Mesothelial cell of epicardium (in vitro differentiated cells): Measurements from ENCODE around the gene TMUB1. TPM values are rescaled to one million over a fixed set of nuclear protein-coding genes. Genes with fewer than 3 reads are reported as not detected.

Experiments used
- DNase-seq, 2 experiments: peaks; one replicate each; pipeline ENCODE4 v3.0.0; 2021; ENCODE audit warnings: low spot score in 2 of 2; ENCODE audit not compliant: unreplicated experiment in 2 of 2
- H3K27ac Mint-ChIP-seq: 2 replicates; pipeline ENCODE4 v1.8.0; 2021; ENCODE audit warnings: mixed read lengths
- H3K27me3 Mint-ChIP-seq: 2 replicates; pipeline ENCODE4 v1.8.0; 2021; ENCODE audit warnings: low read depth, mixed read lengths
- H3K36me3 Mint-ChIP-seq: 2 replicates; pipeline ENCODE4 v1.8.0; 2021; ENCODE audit warnings: mixed read lengths
- H3K4me1 Mint-ChIP-seq: 2 replicates; pipeline ENCODE4 v1.8.0; 2021; ENCODE audit warnings: mixed read lengths
- H3K4me3 Mint-ChIP-seq: 2 replicates; pipeline ENCODE4 v1.8.0; 2021; ENCODE audit warnings: mild to moderate bottlenecking, moderate library complexity, mixed read lengths
- H3K9me3 Mint-ChIP-seq: 2 replicates; pipeline ENCODE4 v1.8.0; 2021; ENCODE audit warnings: mixed read lengths
- CTCF ChIP-seq: fragments of 200-600 bp; sonication (generic); IDR thresholded peaks from one replicate; pipeline ENCODE4 v1.5.0; 2021; ENCODE audit warnings: antibody characterized with exemption; ENCODE audit not compliant: unreplicated experiment
- total RNA-seq: library from RNA; stranded (reverse); gene quantifications from 3 replicates; pipeline ENCODE4 v1.2.1, GENCODE V29; 2021

The TMUB1 gene
- total RNA-seq, 1 donor from 2014 or later = 34.7 TPM

GRCh38 chr7:151103973-151104372, 20.7 kb upstream of the TMUB1 start:
- Mint-ChIP-seq H3K9me3 (no peaks in the 10 kb centered on the region), H3K36me3 (no peaks in the 10 kb centered on the region), H3K27me3 (no peaks in the 10 kb centered on the region), H3K27ac (no peak overlapping the region), H3K4me1 (peaks cover 19% of the 10 kb centered on the region), H3K4me3 (no peak overlapping the region)
- no peak for TF ChIP-seq CTCF
- no peak for DNase-seq

- Mint-ChIP-seq H3K27me3 (no peaks in the 10 kb centered on the region), H3K4me3 (no peak overlapping the region), H3K27ac (no peak overlapping the region), H3K9me3 (no peaks in the 10 kb centered on the region), H3K4me1 (peaks cover 19% of the 10 kb centered on the region), H3K36me3 (no peaks in the 10 kb centered on the region)
- TF ChIP-seq CTCF = no peak
- DNase-seq = no peak
These were observed 19.7 kb upstream of the TMUB1 start for GRCh38 chr7:151102991-151103390.

- Mint-ChIP-seq H3K9me3 (no peaks in the 10 kb centered on the region), H3K4me3 (no peak overlapping the region), H3K4me1 (peaks cover 19% of the 10 kb centered on the region), H3K27ac (no peak overlapping the region), H3K27me3 (no peaks in the 10 kb centered on the region), H3K36me3 (peaks cover 3% of the 10 kb centered on the region)
- no peak for TF ChIP-seq CTCF
- no peak for DNase-seq
These were observed 18.5 kb upstream of the TMUB1 start for GRCh38 chr7:151101621-151102396.

- H3K4me1 Mint-ChIP-seq = peaks cover 13% of the 10 kb centered on the region
- no peak for TF ChIP-seq CTCF
- no peak for DNase-seq
- H3K36me3 Mint-ChIP-seq = peaks cover 4% of the 10 kb centered on the region
- no peaks in the 10 kb centered on the region for H3K9me3 Mint-ChIP-seq
- H3K4me3 Mint-ChIP-seq = no peak overlapping the region
- no peaks in the 10 kb centered on the region for H3K27me3 Mint-ChIP-seq
- H3K27ac Mint-ChIP-seq = no peak overlapping the region
These were observed 17.6 kb upstream of the TMUB1 start for GRCh38 chr7:151100921-151101320.

GRCh38 chr7:151099486-151100211, 16.4 kb upstream of the TMUB1 start:
- Mint-ChIP-seq H3K9me3 (no peaks in the 10 kb centered on the region), H3K27me3 (no peaks in the 10 kb centered on the region), H3K36me3 (peaks cover 4% of the 10 kb centered on the region), H3K4me3 (no peak overlapping the region), H3K27ac (no peak overlapping the region), H3K4me1 (peaks cover 5% of the 10 kb centered on the region)
- DNase-seq = no peak
- no peak for TF ChIP-seq CTCF
